Tongue (tissue), 2 donors: Measurements from ENCODE around the gene NQO1. TPM values are rescaled to one million over a fixed set of nuclear protein-coding genes. Genes with fewer than 3 reads are reported as not detected.
"Not testable (repeated sequence)": the region's sequence is repeated elsewhere in the genome, so short reads cannot be mapped to it uniquely, and the experiment has no call there.

Source experiments
- DNase-seq: peaks from one replicate; pipeline ENCODE4 v3.0.0-alpha.2; 2015
- total RNA-seq: library from RNA; depleted of rRNA; stranded (reverse); fragments of >200 nt; gene quantifications from one replicate; pipeline ENCODE4 v1.2.3, GENCODE V29; 2014

NQO1 gene
- total RNA-seq, 1 donor from 2014 or later = 6.1 TPM

- DNase-seq = peak; percentile 11
Measured at GRCh38 chr16:69741951-69742904, 15.9 kb upstream of the NQO1 start.

- no peak for DNase-seq
Measured at GRCh38 chr16:69741519-69741918, 15.2 kb upstream of the NQO1 start.

GRCh38 chr16:69732101-69732500 lies 5.7 kb upstream of the NQO1 start:
- no peak for DNase-seq

- not testable (repeated sequence) for DNase-seq
Measured at GRCh38 chr16:69731280-69731679, 4.9 kb upstream of the NQO1 start.

GRCh38 chr16:69729030-69729429 lies 2.7 kb upstream of the NQO1 start:
- not testable (repeated sequence) for DNase-seq

GRCh38 chr16:69727916-69728270 lies 1.5 kb upstream of the NQO1 start:
- no peak for DNase-seq

GRCh38 chr16:69725480-69726312 lies 664 bp downstream of the NQO1 start:
- DNase-seq = no peak

- no peak for DNase-seq
Measured at GRCh38 chr16:69724981-69725479, 1.3 kb downstream of the NQO1 start.

GRCh38 chr16:69724414-69724873 lies 1.9 kb downstream of the NQO1 start:
- DNase-seq = no peak

- DNase-seq = no peak
Measured at GRCh38 chr16:69721441-69721957, 4.9 kb downstream of the NQO1 start.

GRCh38 chr16:69720822-69721430 lies 5.4 kb downstream of the NQO1 start:
- no peak for DNase-seq

- no peak for DNase-seq
Measured at GRCh38 chr16:69718111-69718764, 8.1 kb downstream of the NQO1 start.

GRCh38 chr16:69717066-69717465 lies 9.3 kb downstream of the NQO1 start:
- DNase-seq = no peak

GRCh38 chr16:69712914-69713581 lies 13.3 kb downstream of the NQO1 start:
- DNase-seq = no peak

GRCh38 chr16:69712277-69712676 lies 14.1 kb downstream of the NQO1 start:
- DNase-seq = no peak

GRCh38 chr16:69711115-69711740 lies 15.1 kb downstream of the NQO1 start:
- peak; percentile 40 for DNase-seq

- DNase-seq = peak; percentile 88
Measured at GRCh38 chr16:69709456-69710084, 16.8 kb downstream of the NQO1 start.

GRCh38 chr16:69707920-69708683 lies 18.3 kb downstream of the NQO1 start:
- DNase-seq = no peak

GRCh38 chr16:69706975-69707340 lies 19.4 kb downstream of the NQO1 start:
- DNase-seq = no peak
